ENCODE results near the gene TNFRSF1B.
A peak's percentile ranks its signal among the peaks of the same experiment; 100 is the strongest.

Gene TNFRSF1B

DNA sequence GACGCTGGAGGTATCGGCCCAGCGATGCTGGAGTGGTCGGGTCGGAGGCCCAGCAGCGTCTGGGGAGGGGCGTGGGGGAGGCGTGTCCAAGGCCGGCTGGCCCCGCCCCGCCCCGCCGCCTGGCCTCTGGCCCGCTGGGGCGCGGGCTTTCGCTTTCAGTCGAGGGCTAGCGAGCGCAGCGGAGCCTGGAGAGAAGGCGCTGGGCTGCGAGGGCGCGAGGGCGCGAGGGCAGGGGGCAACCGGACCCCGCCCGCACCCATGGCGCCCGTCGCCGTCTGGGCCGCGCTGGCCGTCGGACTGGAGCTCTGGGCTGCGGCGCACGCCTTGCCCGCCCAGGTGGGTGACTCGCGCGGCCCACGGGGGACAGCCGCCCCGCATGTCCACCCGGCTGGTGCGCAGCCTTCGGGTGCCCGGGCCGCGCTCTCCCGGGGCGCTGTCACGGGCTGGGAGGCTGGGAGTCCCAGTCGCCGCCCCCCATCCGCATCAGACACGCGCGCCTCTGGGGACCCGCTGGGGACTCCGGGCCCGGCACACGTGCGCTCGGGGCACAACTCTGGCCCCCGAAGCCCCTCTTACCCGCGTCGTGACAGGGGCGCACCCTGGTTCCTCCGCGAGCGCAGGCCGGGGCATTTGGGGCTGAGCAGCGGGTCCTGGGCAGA lies at the start of gene TNFRSF1B:
TNFRSF1B (plus strand) TSS at position 158 of the 659 bp plus-strand sequence; CDS start at position 259, 101 bp downstream.
- peak in 7 of 58 donors; percentile 14 to 43 (median 24) for DNase-seq

DNA sequence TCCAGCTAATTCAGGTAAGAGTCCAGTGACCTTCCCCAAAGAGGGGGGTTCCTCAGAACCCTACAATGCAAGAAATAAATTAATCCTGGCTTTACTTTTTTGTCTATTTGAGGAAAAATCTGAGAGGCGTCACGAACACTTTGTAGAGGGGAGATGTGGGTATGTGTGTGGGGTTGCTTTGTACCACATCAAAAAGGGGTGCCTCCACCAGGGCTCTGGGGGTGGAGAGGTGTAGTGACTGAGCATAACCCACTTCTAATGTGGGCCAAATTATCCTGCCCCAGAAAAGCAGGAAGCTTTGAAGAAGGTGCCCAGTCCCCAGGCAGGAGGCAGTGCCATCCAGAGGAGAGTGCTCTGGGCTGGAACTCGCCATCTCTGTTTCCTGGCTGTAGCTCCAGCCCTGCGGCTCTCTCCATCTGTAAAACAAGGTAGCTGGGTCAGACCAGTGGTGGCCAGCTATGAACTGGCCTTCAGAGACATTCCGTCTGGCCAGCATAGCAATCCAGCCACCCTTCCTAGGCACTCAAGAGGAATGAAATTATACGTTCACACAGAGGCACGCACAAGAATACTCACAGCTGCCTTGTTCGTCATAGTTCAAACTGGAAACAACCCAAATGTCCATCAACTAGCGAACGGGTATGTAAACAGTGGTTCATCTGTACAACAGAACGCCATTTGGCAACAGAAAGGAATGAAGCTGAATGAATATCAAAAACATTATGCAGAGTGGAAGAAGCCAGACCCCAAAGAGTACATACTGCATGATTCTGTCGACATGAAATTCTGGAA lies 45.4 kb upstream of the TNFRSF1B start:
- no peak for DNase-seq

DNA sequence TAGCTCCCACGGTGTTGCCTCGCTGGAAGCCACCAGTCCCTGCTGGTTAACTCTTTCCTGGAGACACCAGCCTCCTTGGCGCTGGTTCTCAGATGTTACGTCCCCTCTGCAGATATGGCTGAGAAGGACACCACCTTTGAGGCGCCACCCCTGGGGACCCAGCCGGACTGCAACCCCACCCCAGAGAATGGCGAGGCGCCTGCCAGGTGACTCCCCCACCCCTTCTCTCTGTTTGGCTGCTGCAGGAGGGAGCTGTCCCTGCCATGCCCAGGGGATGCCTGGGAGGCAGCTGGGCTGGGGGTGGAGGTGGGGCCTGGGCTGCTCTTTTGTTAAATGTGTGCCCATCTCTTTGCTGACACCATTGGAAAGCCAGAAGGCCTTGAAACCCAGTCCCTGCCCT lies 43.6 kb upstream of the TNFRSF1B start:
- DNase-seq: no peak

DNA sequence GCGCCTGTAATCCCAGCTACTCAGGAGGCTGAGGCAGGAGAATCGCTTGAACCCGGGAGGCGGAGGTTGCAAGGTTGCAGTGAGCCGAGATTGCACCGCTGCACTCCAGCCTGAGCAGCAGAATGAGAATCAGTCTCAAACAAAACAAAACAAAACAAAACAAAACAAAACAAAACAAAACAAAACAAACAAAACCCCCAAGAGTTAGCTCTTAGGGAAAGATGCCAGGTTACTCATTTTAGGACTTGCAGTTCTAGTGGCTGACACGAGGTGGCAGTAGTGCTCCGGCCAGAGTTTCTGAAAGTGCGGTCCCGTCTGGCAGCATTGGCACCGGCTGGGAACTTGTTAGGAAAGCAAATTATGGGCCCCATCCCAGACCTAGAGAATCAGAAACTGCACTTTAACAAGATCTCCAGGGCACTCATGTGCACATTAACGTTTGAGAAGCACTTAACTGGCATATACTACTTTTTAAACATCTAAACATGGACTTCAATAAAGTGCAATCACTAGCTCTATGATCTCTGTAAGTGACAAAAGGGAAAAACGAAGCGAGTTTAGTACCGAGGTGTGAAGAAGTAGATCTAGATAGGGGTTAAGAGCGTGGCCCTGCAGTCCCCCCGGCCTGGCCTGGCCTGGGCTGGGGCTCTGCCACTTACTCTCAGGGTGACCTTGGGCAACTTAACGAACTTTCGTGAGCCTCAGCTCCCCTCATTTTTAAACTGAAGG lies 41.9 kb upstream of the TNFRSF1B start:
- DNase-seq: peak in 52 of 58 donors; percentile 6 to 75 (median 39)

DNA sequence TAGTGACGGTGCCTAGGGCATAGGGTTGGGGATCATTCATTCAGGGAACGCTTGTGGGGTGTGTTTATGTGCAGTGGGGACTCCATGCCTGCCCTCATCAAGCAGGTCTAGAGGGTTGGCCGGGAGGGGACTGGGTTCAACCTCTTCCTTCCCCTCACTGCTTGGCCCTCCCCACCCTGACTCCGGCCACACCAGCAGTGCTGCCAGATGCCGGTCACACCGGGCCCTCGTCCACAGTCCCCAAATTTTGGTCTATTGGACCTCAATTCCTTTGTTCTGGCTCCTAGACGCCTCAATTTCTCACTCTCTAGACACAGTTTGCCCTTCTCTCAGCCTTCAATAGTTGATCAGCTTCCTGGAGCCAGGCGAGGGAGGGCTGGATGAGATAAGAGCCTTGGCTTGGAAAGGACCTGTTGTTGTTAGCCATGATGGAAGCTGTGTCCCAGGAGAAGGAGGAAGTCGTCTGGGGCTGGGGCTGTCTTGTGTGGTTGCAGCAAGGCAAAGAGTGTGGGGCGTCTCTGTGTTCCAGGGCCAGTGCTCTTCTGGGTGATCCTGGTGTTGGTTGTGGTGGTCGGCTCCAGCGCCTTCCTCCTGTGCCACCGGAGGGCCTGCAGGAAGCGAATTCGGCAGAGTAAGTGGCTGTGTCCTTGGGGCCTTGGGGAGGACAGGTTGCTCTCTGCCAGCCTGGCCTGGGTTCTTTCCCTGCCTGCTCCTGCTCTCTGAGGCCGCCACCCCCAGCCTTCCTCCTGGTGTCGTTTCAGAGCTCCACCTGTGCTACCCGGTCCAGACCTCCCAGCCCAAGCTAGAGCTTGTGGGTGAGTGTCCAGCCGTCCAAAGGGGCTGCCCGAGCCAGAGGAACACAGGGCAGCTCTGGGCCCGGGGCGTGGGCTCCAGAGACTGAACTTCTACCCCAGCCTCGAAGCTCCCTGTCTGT lies 41.1 kb upstream of the TNFRSF1B start:
- DNase-seq: no peak

DNA sequence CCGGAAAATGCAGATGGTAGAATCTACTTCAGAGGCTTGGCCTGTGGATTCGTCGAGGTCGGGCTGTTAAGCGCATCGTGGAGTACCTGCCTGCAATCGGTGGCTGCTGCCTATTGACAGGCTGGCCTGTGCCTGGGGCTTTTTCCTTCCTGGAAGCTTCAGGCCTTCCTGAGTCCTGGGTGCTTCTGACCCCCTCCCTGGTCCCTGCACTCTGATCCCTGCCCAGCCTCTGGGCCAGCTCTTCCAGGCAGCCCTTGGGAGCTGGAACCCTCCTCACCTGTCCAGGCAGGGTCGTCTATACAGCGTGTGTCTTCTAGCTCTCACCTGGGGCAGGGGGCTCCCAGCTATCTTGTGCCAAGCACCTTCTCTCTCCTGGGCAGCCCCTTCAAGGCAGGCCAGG lies 40.0 kb upstream of the TNFRSF1B start:
- no peak for DNase-seq

DNA sequence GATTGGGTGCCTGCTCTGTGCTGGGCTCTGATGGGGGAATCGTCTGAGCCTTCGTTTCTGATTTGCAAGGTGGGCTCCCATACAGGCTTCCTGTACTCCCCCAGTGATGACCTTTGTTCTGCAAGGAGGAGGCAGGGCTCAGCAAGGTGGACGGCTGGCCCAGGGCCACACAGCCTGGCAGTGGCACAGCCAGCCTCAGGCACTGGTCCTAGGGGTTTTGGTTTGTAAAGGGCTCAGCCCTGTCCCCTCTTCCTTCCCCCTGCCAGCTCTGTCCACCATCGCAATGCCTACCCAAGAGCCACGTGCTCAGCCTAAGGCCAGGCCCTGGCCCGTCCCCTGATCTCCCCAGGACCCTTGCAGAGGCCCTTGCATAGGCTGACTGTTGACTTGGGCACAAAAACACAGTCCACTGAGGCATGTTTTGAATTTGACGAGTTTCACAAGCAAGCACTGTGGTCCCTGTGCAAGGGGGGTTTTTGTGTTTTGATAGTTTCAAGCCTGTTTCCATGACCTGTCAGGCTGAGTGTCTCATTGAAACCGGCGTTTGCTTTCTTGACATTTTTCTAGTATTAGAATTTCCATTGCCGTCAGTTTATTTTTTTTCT lies 39.5 kb upstream of the TNFRSF1B start:
- no peak for DNase-seq

DNA sequence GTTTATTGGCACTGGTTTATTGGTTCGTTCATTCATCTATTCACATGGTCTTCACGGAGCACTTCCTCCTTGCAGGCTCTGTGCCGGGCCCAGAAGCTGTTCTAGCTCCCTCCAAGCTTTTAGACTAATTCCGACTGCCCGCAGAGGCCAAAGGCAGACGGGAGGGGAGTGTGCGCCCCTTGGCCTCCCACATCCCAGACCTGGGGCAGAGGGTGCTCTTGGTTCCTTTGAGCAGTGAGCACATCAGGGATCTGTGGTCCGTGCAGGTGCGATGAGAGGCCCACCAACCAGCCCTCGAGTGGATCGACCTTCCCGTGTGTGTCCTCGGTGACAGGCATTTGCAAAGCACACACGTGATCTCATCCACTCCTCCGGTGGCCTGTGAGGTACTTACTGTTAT lies 38.7 kb upstream of the TNFRSF1B start:
- no peak for DNase-seq

DNA sequence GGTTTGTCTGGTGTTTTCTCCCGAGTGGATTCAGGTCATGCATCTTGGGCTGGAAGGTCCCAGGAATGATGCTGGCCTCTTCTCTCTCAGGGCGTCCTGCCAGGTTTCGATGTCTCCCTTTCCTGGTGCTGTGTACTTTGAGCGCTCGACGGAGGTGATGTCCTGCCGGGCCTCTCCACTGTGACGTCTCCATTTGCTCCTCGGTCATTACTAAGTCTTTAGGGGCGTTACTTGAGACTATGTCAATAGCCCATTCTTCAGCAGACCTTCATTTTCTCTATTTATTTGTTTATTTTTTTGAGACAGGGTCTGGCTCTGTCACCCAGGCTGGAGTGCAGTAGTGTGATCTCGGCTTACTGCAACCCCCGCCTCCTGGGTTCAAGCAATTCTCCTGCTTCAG lies 37.2 kb upstream of the TNFRSF1B start:
- DNase-seq: no peak

DNA sequence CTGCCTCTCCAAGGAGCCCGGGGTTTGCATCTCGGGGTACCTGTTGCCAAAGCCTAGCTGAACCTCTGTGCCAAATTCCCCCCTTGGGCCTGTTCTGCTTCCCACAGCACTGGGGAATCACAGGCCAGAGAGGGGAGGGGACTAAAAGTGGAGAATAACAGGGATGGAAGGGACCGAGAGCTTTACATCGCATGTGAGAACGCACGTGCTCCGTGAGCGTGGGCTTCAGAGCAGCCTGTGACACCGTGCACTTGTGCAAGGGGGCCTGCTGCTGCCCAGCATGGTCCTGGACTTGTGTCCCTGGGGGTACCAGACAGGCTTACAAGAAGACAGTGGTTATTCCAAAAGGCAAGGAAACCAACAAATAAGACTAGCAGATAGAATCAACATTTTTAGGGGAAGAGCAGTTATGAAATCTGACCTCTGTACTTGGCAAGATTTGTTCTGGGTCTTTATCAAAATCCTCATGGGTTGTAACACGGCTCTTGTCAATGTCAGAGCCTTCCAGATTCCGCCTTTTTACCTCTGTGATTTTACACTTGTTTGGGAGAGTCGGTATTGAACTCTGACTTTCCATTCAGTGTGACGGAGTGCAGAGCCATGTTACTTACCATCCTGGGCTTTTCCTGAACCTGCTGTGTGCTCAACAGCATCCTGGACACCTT lies 36.2 kb upstream of the TNFRSF1B start:
- no peak for DNase-seq

DNA sequence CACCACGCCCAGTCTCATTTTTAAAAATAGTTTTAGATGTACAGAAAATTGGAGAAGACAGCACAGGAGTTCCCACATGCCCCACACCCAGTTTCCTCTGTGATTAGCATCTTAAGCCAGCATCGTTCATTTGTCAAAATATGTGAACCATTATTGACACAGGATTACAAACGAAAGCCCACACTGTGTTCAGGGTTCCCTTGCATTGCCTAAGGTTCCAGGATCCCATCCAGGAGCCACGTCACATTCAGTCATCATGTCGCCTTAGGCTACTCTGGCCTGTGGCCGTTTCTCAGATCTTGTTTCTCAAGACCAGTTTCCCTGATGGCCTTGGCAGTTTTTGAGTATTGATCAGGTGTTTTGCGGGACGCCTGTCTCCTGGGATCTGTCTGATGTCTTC lies 34.7 kb upstream of the TNFRSF1B start:
- DNase-seq: no peak

DNA sequence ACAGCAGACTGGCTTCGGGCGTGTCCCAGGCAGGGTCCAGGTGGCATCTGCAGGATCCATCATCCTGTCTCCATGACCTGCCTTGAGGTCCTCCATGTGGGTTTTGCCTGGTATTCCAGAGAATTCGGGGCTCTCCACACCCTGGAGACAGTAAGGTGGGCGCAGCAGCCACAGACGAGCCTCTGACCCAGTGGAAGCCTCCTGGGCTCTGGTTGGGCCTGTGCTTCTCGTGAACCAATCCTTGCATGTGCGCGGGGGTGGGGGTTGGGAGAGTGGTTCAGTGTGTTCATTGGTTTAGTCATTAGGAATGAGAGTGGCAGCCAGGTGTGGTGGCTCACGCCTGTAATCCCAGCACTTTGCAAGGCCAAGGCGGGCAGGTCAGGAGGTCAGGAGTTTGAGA lies 32.1 kb upstream of the TNFRSF1B start:
- DNase-seq: no peak

DNA sequence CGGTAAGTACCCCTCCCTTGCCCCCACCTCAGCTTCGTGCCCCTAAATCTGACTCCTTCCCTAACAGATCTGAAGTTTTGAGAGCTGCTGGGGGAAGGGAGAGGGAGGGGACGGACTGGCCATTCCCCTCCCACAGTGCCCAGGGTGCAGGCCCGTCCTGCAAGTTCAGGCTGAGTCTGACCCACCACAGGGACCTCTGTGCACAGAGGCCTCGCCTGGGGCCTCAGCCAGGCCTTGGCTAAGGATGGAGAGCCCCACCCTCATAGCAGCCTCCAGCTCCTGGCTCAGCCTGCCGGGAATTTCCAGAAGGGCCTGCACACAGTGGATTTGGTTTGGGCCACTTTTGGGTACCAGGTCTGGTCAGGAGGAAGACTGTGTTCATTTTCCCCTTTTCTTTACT lies 31.2 kb upstream of the TNFRSF1B start:
- peak in 1 of 58 donors; percentile 25 for DNase-seq

DNA sequence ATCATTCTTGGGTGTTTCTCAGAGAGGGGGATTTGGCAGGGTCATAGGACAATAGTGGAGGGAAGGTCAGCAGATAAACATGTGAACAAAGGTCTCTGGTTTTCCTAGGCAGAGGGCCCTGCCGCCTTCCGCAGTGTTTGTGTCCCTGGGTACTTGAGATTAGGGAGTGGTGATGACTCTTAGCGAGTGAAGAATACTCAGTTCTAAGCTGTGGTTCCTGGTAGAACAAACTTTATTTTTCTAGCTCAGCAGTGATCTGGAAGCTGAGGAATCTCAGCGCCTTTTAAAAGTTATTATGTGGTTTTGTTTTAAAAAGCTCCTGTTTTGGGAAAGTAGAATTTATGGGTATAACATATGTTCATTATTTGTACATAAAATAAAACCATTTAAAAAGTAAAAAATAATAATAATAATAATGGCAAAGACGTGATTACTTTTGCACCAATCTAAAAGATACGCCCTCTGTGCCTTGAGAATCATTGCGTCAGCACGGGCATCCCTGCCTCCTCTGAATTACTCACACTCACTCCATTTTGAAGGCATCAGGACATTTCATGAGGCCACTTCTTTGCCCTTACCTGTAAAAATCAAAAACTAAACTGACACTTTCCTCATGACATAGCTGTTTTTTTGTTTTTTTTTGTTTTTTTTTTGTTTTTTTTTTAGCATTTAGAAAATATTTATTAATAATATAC lies 29.7 kb upstream of the TNFRSF1B start:
- no peak for DNase-seq

DNA sequence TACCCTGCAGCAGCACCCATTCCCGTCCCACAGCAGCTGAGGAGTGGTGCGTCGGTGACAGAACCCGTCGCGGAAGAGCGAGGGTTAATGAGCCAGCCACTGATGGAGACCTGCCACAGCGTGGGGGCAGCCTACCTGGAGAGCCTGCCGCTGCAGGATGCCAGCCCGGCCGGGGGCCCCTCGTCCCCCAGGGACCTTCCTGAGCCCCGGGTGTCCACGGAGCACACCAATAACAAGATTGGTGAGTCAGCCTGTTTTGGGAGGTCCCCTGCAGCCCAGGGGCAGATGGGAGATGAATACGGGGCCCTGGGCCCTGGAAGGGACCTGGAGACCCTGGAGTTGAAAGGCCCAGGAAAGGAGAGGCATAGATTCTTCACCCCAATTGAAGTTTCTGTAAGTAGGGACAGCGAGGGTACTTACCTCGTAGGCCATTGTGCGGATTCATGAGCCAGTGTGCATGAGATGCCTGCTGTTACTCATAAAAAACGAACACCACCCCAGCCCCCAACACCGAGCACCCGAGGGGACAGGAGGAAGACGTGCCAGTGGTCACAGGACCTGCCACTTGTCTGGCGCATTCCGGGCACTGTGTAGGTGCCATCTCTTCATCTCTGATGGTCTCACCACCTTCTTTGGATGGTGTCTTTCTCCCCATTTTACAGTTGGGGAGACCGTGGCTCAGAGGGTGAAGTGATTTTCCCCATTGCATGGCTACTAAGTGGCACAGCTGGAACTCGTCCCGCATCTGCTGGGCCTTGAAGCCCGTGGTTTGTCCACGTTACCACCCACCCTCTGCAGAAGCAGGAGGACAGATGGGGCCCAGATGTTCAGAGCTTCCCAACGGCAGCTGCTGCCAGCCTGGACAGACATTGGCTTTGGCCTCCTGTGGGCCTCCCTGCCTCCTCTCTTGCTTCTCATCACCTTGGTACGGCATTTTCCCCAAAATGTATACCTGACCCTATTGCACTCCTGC lies 28.3 kb upstream of the TNFRSF1B start:
- DNase-seq: no peak

DNA sequence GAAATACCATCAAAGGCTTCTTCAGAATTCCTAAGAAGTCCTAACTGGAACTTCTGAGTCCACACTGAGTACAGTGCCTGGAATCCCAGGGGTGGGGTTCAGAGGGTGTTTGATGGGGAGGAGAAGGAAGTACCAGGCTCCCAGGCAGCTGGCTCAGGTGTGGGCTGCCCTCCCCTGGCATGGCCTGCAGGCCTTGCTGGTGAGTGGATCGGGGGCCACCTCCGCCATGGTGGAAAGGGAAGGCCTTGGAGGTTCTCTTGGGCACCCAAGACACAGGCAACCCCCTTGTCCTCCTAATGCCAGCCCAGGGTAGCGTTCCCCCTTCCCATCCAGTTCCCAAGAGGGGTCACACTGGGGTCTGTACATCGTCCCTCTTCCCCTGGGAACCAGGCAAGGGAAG lies 26.8 kb upstream of the TNFRSF1B start:
- no peak for DNase-seq

DNA sequence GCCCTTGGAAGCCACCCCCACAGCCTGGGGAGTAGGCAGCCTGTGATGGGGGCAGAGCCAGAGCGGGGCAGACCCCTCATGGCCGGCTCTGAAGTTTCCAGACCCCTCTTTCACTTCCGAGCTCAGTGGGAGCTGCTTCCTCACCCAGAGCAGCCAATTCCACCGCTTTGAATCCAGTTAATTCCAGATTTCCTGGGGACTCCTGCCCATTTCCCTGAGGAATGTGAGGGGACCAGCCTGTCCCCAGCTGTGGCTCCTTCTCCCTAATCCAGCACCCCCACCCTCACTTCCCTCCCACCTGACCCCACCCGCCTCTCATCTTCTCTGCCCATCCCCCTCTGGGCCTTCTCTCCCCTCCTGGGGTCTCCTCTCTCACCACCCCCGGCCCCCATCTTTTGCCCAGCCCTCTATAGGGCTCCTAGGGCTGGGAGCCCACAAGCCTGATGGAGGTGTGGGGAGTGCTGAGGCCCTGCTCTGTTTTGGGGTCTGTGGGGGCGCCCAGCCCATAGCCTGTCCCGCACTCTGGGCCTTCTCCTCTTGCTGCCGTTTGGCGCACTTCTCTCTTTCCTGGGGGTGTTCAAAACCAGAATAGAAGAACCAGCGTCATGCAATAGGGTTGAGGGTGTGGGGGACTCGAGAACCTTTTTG lies 26.2 kb upstream of the TNFRSF1B start:
- DNase-seq: no peak
